ENCODE data around the gene TTYH3. TPM values are rescaled to one million over a fixed set of nuclear protein-coding genes. Genes with fewer than 3 reads are reported as not detected.

TTYH3 gene
- total RNA-seq, 1 experiment from 2014 or later: 122 TPM

- no peak overlapping the region for H3K27ac ChIP-seq (ENCODE audit: insufficient read length, low read depth, low read length)
- H3K4ac ChIP-seq (ENCODE audit: low read depth, low read length): no peak overlapping the region
- H2AFZ ChIP-seq (ENCODE audit: low read length): no peak overlapping the region
- peaks cover 4% of the 10 kb centered on the region for H3K79me1 ChIP-seq (ENCODE audit: insufficient read depth, low read depth, low read length, poor library complexity, severe bottlenecking)
- H4K5ac ChIP-seq (ENCODE audit: insufficient read length, low read depth, low read length): no peak overlapping the region
- H4K91ac ChIP-seq (ENCODE audit: insufficient read length, low read depth, low read length): no peak overlapping the region
- TF ChIP-seq CTCF (conservative IDR thresholded peaks at IDR 0.05): no peak
- DNase-seq: no peak
- no peaks in the 10 kb centered on the region for H3K4me1 ChIP-seq (ENCODE audit: insufficient read depth, low read length)
- H2BK120ac ChIP-seq (ENCODE audit: low read depth, low read length, poor library complexity, severe bottlenecking): no peak overlapping the region
- H2BK20ac ChIP-seq (ENCODE audit: low read depth, low read length, poor library complexity, severe bottlenecking): no peak overlapping the region
- H3K9ac ChIP-seq (ENCODE audit: extremely low read depth, insufficient read length, low read length): no peak overlapping the region
- no peaks in the 10 kb centered on the region for H3K27me3 ChIP-seq (ENCODE audit: insufficient read depth, low read length)
- no peak overlapping the region for H2BK5ac ChIP-seq (ENCODE audit: insufficient read length, low read length)
- no peak overlapping the region for H3K23ac ChIP-seq (ENCODE audit: insufficient read length, low read depth, low read length)
- no peak overlapping the region for H4K8ac ChIP-seq (replicated peaks; ENCODE audit: insufficient read length, low read depth, low read length)
- H3K18ac ChIP-seq (ENCODE audit: insufficient read length, low read depth, low read length): no peak overlapping the region
- H2AK5ac ChIP-seq (ENCODE audit: insufficient read length, low read length): no peak overlapping the region
- peak overlapping the region in 2 of 3 experiments; percentile 67 to 93; a peak in 1 of 7 replicates for H3K27ac Mint-ChIP-seq
- H4K20me1 ChIP-seq (ENCODE audit: control insufficient read depth, insufficient read depth, insufficient read length): peaks cover 4% of the 10 kb centered on the region
- H3T11ph ChIP-seq (ENCODE audit: low read length): no peak overlapping the region
- peaks cover 1 to 8% (median 7%) of the 10 kb centered on the region in 3 experiments; a peak in 5 of 7 replicates for H3K36me3 Mint-ChIP-seq (ENCODE audit: insufficient read depth in 1 of 3, low read depth in 3 of 3)
- no peak overlapping the region for H2BK15ac ChIP-seq (ENCODE audit: low read depth, low read length)
- peaks cover 18% of the 10 kb centered on the region for H3K23me2 ChIP-seq (ENCODE audit: insufficient read length, low read depth, low read length, poor library complexity, severe bottlenecking)
- H3K9me3 ChIP-seq (ENCODE audit: control insufficient read depth, low read depth, low read length): no peaks in the 10 kb centered on the region
- no peak overlapping the region for H3K4me2 ChIP-seq (ENCODE audit: insufficient read depth, insufficient read length, low read length)
- peak overlapping the region in 1 of 2 experiments; percentile 51; a peak in 1 of 5 replicates for H3K4me3 Mint-ChIP-seq
- no CpG with 5 or more reads among the region's 15 CpGs for WGBS (ENCODE audit: extremely low coverage, insufficient read length, low lambda C conversion rate)
- no peaks in the 10 kb centered on the region for H3K9me3 Mint-ChIP-seq
- no peak overlapping the region for H2BK12ac ChIP-seq (ENCODE audit: insufficient read length, low read depth, low read length)
- H3K56ac ChIP-seq (ENCODE audit: insufficient read length, low read depth, low read length): no peak overlapping the region
- no peaks in the 10 kb centered on the region for H3K27me3 Mint-ChIP-seq (ENCODE audit: low read depth)
- H3K79me2 ChIP-seq (ENCODE audit: insufficient read depth, low read length): peaks cover 39% of the 10 kb centered on the region; the same call in 1 of the 2 replicates
- H3K4me1 Mint-ChIP-seq: peaks cover 14 to 15% of the 10 kb centered on the region in 2 experiments
- H3K14ac ChIP-seq (ENCODE audit: insufficient read depth, low read length): no peak overlapping the region
Measured at GRCh38 chr7:2635148-2635668, 3.4 kb downstream of the TTYH3 start.
